ENCODE measurements around the gene IRX3.

Gene IRX3

GRCh38 chr16:54285414-54286089 lies 1.0 kb downstream of the IRX3 start:
- peak overlapping the region; percentile 91 for H3K9ac ChIP-seq (ENCODE audit: low read length)
- H2BK15ac ChIP-seq (ENCODE audit: low read depth, poor library complexity, severe bottlenecking), result peak overlapping the region; percentile 34
- H2AFZ ChIP-seq (ENCODE audit: low read depth, low read length), result no peak overlapping the region
- H3K14ac ChIP-seq (ENCODE audit: low read length in 2 of 2), result no peak overlapping the region
- H2AK5ac ChIP-seq (ENCODE audit: low read length, severe bottlenecking), result no peak overlapping the region
- H3K4me3 ChIP-seq (ENCODE audit: insufficient read depth in 1 of 2, low read depth in 1 of 2, low read length in 2 of 2), result peak overlapping the region; percentile 63 to 93
- no peak overlapping the region for H3K4ac ChIP-seq (ENCODE audit: low read depth in 1 of 2, low read length in 2 of 2)
- H2BK120ac ChIP-seq (ENCODE audit: low read depth, low read length), result no peak overlapping the region
- no peak overlapping the region for H3K27ac ChIP-seq (ENCODE audit: low read length, poor library complexity, severe bottlenecking)
- peak overlapping the region; percentile 32 for H4K8ac ChIP-seq (ENCODE audit: low read length)
- no peak overlapping the region for H3K18ac ChIP-seq (ENCODE audit: low read depth in 1 of 2, low read length in 2 of 2)
- no peak overlapping the region for H2BK12ac ChIP-seq (ENCODE audit: low read length in 2 of 2)
- no peak for DNase-seq
- no peak overlapping the region for H3K23ac ChIP-seq (ENCODE audit: low read length in 2 of 2)
- H3K27me3 ChIP-seq (ENCODE audit: control insufficient read depth in 1 of 2, insufficient read depth in 1 of 2, low read length in 2 of 2), result peaks cover 0 to 40% of the 10 kb centered on the region in 2 experiments
- peaks cover 5% of the 10 kb centered on the region for H3K79me1 ChIP-seq (replicated peaks; ENCODE audit: low read length, poor library complexity, severe bottlenecking)
- no peak overlapping the region for H4K91ac ChIP-seq (ENCODE audit: low read length)
- no peaks in the 10 kb centered on the region for H3K9me3 ChIP-seq (ENCODE audit: control insufficient read depth, low read length)
- H3K36me3 ChIP-seq (ENCODE audit: control insufficient read depth in 1 of 2, insufficient read depth in 2 of 2, low read depth in 1 of 2, low read length in 2 of 2), result no peaks in the 10 kb centered on the region
- H2BK5ac ChIP-seq (ENCODE audit: low read depth, low read length, poor library complexity, severe bottlenecking), result no peak overlapping the region
- peaks cover 50% of the 10 kb centered on the region for H3K4me1 ChIP-seq (ENCODE audit: control insufficient read depth, insufficient read depth, low read depth, low read length)
- under 1% methylated on average over 38 of the region's 77 CpGs for WGBS
- peak overlapping the region; percentile 74 for H3K4me2 ChIP-seq (ENCODE audit: low read length, poor library complexity, severe bottlenecking)

- Histone ChIP-seq H3K9ac (ENCODE audit: low read length) (peak overlapping the region; percentile 91), H2AK5ac (ENCODE audit: low read length, severe bottlenecking) (no peak overlapping the region), H3K14ac (ENCODE audit: low read length in 2 of 2) (no peak overlapping the region), H3K79me1 (replicated peaks; ENCODE audit: low read length, poor library complexity, severe bottlenecking) (peaks cover 5% of the 10 kb centered on the region), H2BK12ac (ENCODE audit: low read length in 2 of 2) (no peak overlapping the region), H2BK15ac (ENCODE audit: low read depth, poor library complexity, severe bottlenecking) (no peak overlapping the region), H2BK120ac (ENCODE audit: low read depth, low read length) (no peak overlapping the region), H2AFZ (ENCODE audit: low read depth, low read length) (no peak overlapping the region), H3K4ac (ENCODE audit: low read depth in 1 of 2, low read length in 2 of 2) (no peak overlapping the region), H3K27ac (ENCODE audit: low read length, poor library complexity, severe bottlenecking) (no peak overlapping the region), H3K4me2 (ENCODE audit: low read length, poor library complexity, severe bottlenecking) (peak overlapping the region; percentile 74), H3K9me3 (ENCODE audit: control insufficient read depth, low read length) (no peaks in the 10 kb centered on the region), H4K91ac (ENCODE audit: low read length) (no peak overlapping the region), H3K27me3 (ENCODE audit: control insufficient read depth in 1 of 2, insufficient read depth in 1 of 2, low read length in 2 of 2) (peaks cover 0 to 36% of the 10 kb centered on the region in 2 experiments), H2BK5ac (ENCODE audit: low read depth, low read length, poor library complexity, severe bottlenecking) (no peak overlapping the region), H3K4me3 (ENCODE audit: insufficient read depth in 1 of 2, low read depth in 1 of 2, low read length in 2 of 2) (peak overlapping the region; percentile 63 to 93), H3K4me1 (ENCODE audit: control insufficient read depth, insufficient read depth, low read depth, low read length) (peaks cover 46% of the 10 kb centered on the region), H3K23ac (ENCODE audit: low read length in 2 of 2) (no peak overlapping the region), H3K18ac (ENCODE audit: low read depth in 1 of 2, low read length in 2 of 2) (no peak overlapping the region), H3K36me3 (ENCODE audit: control insufficient read depth in 1 of 2, insufficient read depth in 2 of 2, low read depth in 1 of 2, low read length in 2 of 2) (no peaks in the 10 kb centered on the region), H4K8ac (ENCODE audit: low read length) (no peak overlapping the region)
- no peak for DNase-seq
- 1% methylated on average over 29 of the region's 42 CpGs for WGBS
Measured at GRCh38 chr16:54284931-54285413, 1.6 kb downstream of the IRX3 start.

- Histone ChIP-seq H2BK5ac (ENCODE audit: low read depth, low read length, poor library complexity, severe bottlenecking) (no peak overlapping the region), H3K18ac (ENCODE audit: low read depth in 1 of 2, low read length in 2 of 2) (no peak overlapping the region), H2BK12ac (ENCODE audit: low read length in 2 of 2) (no peak overlapping the region), H2AK5ac (ENCODE audit: low read length, severe bottlenecking) (no peak overlapping the region), H4K8ac (ENCODE audit: low read length) (no peak overlapping the region), H2AFZ (ENCODE audit: low read depth, low read length) (no peak overlapping the region), H3K4me3 (ENCODE audit: insufficient read depth in 1 of 2, low read depth in 1 of 2, low read length in 2 of 2) (peak overlapping the region; percentile 63 to 93), H2BK15ac (ENCODE audit: low read depth, poor library complexity, severe bottlenecking) (no peak overlapping the region), H3K4me2 (ENCODE audit: low read length, poor library complexity, severe bottlenecking) (peak overlapping the region; percentile 74), H3K23ac (ENCODE audit: low read length in 2 of 2) (no peak overlapping the region), H3K36me3 (ENCODE audit: control insufficient read depth in 1 of 2, insufficient read depth in 2 of 2, low read depth in 1 of 2, low read length in 2 of 2) (no peaks in the 10 kb centered on the region), H2BK120ac (ENCODE audit: low read depth, low read length) (no peak overlapping the region), H3K9me3 (ENCODE audit: control insufficient read depth, low read length) (no peaks in the 10 kb centered on the region), H3K14ac (ENCODE audit: low read length in 2 of 2) (no peak overlapping the region), H3K4ac (ENCODE audit: low read depth in 1 of 2, low read length in 2 of 2) (no peak overlapping the region), H4K91ac (ENCODE audit: low read length) (no peak overlapping the region), H3K9ac (ENCODE audit: low read length) (peak overlapping the region; percentile 91), H3K4me1 (ENCODE audit: control insufficient read depth, insufficient read depth, low read depth, low read length) (peaks cover 45% of the 10 kb centered on the region), H3K27me3 (ENCODE audit: control insufficient read depth in 1 of 2, insufficient read depth in 1 of 2, low read length in 2 of 2) (peaks cover 0 to 34% of the 10 kb centered on the region in 2 experiments), H3K27ac (ENCODE audit: low read length, poor library complexity, severe bottlenecking) (no peak overlapping the region), H3K79me1 (replicated peaks; ENCODE audit: low read length, poor library complexity, severe bottlenecking) (peaks cover 5% of the 10 kb centered on the region)
- WGBS, result 1% methylated on average over 58 of the region's 73 CpGs
- DNase-seq, result no peak
Measured at GRCh38 chr16:54284319-54284930, 2.2 kb downstream of the IRX3 start.

- Histone ChIP-seq H3K9me3 (ENCODE audit: control insufficient read depth, low read length) (no peaks in the 10 kb centered on the region), H2BK5ac (ENCODE audit: low read depth, low read length, poor library complexity, severe bottlenecking) (no peak overlapping the region), H3K9ac (ENCODE audit: low read length) (no peak overlapping the region), H3K4me3 (ENCODE audit: insufficient read depth in 1 of 2, low read depth in 1 of 2, low read length in 2 of 2) (peak overlapping the region; percentile 49 to 63), H3K79me1 (replicated peaks; ENCODE audit: low read length, poor library complexity, severe bottlenecking) (peaks cover 5% of the 10 kb centered on the region), H3K4me1 (ENCODE audit: control insufficient read depth, insufficient read depth, low read depth, low read length) (peaks cover 39% of the 10 kb centered on the region), H2BK12ac (ENCODE audit: low read length in 2 of 2) (no peak overlapping the region), H3K18ac (ENCODE audit: low read depth in 1 of 2, low read length in 2 of 2) (no peak overlapping the region), H2BK120ac (ENCODE audit: low read depth, low read length) (no peak overlapping the region), H2AK5ac (ENCODE audit: low read length, severe bottlenecking) (no peak overlapping the region), H3K23ac (ENCODE audit: low read length in 2 of 2) (no peak overlapping the region), H3K27ac (ENCODE audit: low read length, poor library complexity, severe bottlenecking) (no peak overlapping the region), H4K91ac (ENCODE audit: low read length) (no peak overlapping the region), H2AFZ (ENCODE audit: low read depth, low read length) (no peak overlapping the region), H3K27me3 (ENCODE audit: control insufficient read depth in 1 of 2, insufficient read depth in 1 of 2, low read length in 2 of 2) (peaks cover 0 to 28% of the 10 kb centered on the region in 2 experiments), H3K36me3 (ENCODE audit: control insufficient read depth in 1 of 2, insufficient read depth in 2 of 2, low read depth in 1 of 2, low read length in 2 of 2) (no peaks in the 10 kb centered on the region), H3K4ac (ENCODE audit: low read depth in 1 of 2, low read length in 2 of 2) (no peak overlapping the region), H3K14ac (ENCODE audit: low read length in 2 of 2) (no peak overlapping the region), H2BK15ac (ENCODE audit: low read depth, poor library complexity, severe bottlenecking) (no peak overlapping the region), H4K8ac (ENCODE audit: low read length) (no peak overlapping the region), H3K4me2 (ENCODE audit: low read length, poor library complexity, severe bottlenecking) (peak overlapping the region; percentile 74)
- 13% methylated on average over 27 of the region's 31 CpGs for WGBS
- no peak for DNase-seq
Measured at GRCh38 chr16:54283725-54284318, 2.8 kb downstream of the IRX3 start.
